HG03108 (cell line): Measurements from ENCODE around the gene ASMT.
"Not testable (repeated sequence)": the region's sequence is repeated elsewhere in the genome, so short reads cannot be mapped to it uniquely, and the experiment has no call there.

Experiments used
- ATAC-seq: cut with Tn5 transposase; IDR thresholded peaks from one replicate; pipeline ENCODE4 v1.9.1; 2021; ENCODE audit warnings: moderate library complexity; ENCODE audit not compliant: unreplicated experiment

The ASMT gene

GRCh38 chrX:1614927-1615326, at the start of gene ASMT:
ASMT (plus strand) TSS chrX:1615059; CDS start chrX:1615200, 141 bp downstream.
- no peak for ATAC-seq

GRCh38 chrX:1574181-1574580, 40.7 kb upstream of the ASMT start:
- not testable (repeated sequence) for ATAC-seq

GRCh38 chrX:1576201-1576992, 38.5 kb upstream of the ASMT start:
- no peak for ATAC-seq

- ATAC-seq, result no peak
These were observed 37.0 kb upstream of the ASMT start for GRCh38 chrX:1577845-1578244.

GRCh38 chrX:1578511-1579173, 36.2 kb upstream of the ASMT start:
- no peak for ATAC-seq

GRCh38 chrX:1581132-1581531, 33.7 kb upstream of the ASMT start:
- ATAC-seq, result no peak

- ATAC-seq, result peak; percentile 66
These were observed 32.0 kb upstream of the ASMT start for GRCh38 chrX:1582686-1583437.

GRCh38 chrX:1584237-1585011, 30.4 kb upstream of the ASMT start:
- ATAC-seq, result no peak

GRCh38 chrX:1587161-1587560, 27.7 kb upstream of the ASMT start:
- no peak for ATAC-seq

- no peak for ATAC-seq
These were observed 25.3 kb upstream of the ASMT start for GRCh38 chrX:1589356-1590130.

- ATAC-seq, result peak; percentile 80
These were observed 23.6 kb upstream of the ASMT start, which contains the start of gene AKAP17A for GRCh38 chrX:1591102-1591862. AKAP17A (plus strand) TSS chrX:1591604; CDS start chrX:1593463, 1,859 bp downstream.

GRCh38 chrX:1591863-1592469, 22.9 kb upstream of the ASMT start:
- ATAC-seq, result no peak

- ATAC-seq, result peak; percentile 45
These were observed 22.3 kb upstream of the ASMT start for GRCh38 chrX:1592470-1593142.

GRCh38 chrX:1593286-1594271, 21.3 kb upstream of the ASMT start:
- no peak for ATAC-seq

- ATAC-seq, result no peak
These were observed 19.2 kb upstream of the ASMT start for GRCh38 chrX:1595711-1596060.

GRCh38 chrX:1596676-1597344, 18.0 kb upstream of the ASMT start:
- ATAC-seq, result no peak
